Measurements from ENCODE around the gene CARD11. TPM values are rescaled to one million over a fixed set of nuclear protein-coding genes. Genes with fewer than 3 reads are reported as not detected.

Gene CARD11
- total RNA-seq, 2 donors from 2014 or later = 3.7 to 4.4 TPM

GRCh38 chr7:3005257-3005656 lies 38.4 kb downstream of the CARD11 start:
- Histone ChIP-seq H3K4me1 (ENCODE audit: control insufficient read depth in 1 of 2, low read depth in 2 of 2) (no peaks in the 10 kb centered on the region), H3K36me3 (no peaks in the 10 kb centered on the region), H3K27me3 (replicated peaks; ENCODE audit: insufficient read depth) (no peaks in the 10 kb centered on the region), H3K4me3 (no peak overlapping the region), H3K9me3 (no peaks in the 10 kb centered on the region), H3K27ac (no peak overlapping the region)
- DNase-seq (ENCODE audit: low spot score) (no peak), ATAC-seq (ENCODE audit: insufficient number of reproducible peaks, low FRiP score, low read depth) (no peak)
- TF ChIP-seq, protein P1, sequence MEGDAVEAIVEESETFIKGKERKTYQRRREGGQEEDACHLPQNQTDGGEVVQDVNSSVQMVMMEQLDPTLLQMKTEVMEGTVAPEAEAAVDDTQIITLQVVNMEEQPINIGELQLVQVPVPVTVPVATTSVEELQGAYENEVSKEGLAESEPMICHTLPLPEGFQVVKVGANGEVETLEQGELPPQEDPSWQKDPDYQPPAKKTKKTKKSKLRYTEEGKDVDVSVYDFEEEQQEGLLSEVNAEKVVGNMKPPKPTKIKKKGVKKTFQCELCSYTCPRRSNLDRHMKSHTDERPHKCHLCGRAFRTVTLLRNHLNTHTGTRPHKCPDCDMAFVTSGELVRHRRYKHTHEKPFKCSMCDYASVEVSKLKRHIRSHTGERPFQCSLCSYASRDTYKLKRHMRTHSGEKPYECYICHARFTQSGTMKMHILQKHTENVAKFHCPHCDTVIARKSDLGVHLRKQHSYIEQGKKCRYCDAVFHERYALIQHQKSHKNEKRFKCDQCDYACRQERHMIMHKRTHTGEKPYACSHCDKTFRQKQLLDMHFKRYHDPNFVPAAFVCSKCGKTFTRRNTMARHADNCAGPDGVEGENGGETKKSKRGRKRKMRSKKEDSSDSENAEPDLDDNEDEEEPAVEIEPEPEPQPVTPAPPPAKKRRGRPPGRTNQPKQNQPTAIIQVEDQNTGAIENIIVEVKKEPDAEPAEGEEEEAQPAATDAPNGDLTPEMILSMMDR (IDR thresholded peaks at IDR 0.05) = no peak

DNA sequence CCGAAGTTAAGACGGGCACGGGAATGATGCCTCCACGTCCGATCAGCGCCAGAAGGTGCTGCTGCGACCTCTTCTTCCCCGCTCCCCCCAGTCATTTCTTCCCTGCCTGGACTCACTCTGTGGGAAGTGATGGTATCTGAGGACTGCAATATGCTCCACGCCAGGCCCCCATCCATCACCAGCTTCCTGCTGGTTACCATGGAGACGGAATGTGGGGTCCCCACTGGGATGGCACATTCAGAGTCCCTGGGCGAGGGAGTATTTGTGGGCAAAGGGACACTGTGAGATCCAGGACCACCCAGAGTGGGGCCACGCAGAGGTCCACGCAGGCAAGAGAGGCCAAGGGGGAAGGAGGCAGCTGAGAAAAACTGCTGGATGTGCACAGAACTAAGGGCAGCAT lies 39.7 kb downstream of the CARD11 start:
- ATAC-seq (ENCODE audit: insufficient number of reproducible peaks, low FRiP score, low read depth) = no peak
- Histone ChIP-seq H3K27me3 (replicated peaks; ENCODE audit: insufficient read depth) (no peaks in the 10 kb centered on the region), H3K9me3 (no peaks in the 10 kb centered on the region), H3K36me3 (no peaks in the 10 kb centered on the region), H3K4me3 (no peak overlapping the region), H3K4me1 (ENCODE audit: control insufficient read depth in 1 of 2, low read depth in 2 of 2) (no peaks in the 10 kb centered on the region), H3K27ac (no peak overlapping the region)
- TF ChIP-seq, protein P1 (IDR thresholded peaks at IDR 0.05) = no peak
- no peak for DNase-seq (ENCODE audit: low spot score)

GRCh38 chr7:3002631-3003030 lies 41.0 kb downstream of the CARD11 start:
- Histone ChIP-seq H3K27ac (no peak overlapping the region), H3K27me3 (replicated peaks; ENCODE audit: insufficient read depth) (no peaks in the 10 kb centered on the region), H3K4me3 (no peak overlapping the region), H3K4me1 (ENCODE audit: control insufficient read depth in 1 of 2, low read depth in 2 of 2) (no peaks in the 10 kb centered on the region), H3K9me3 (no peaks in the 10 kb centered on the region), H3K36me3 (no peaks in the 10 kb centered on the region)
- TF ChIP-seq, protein P1 (IDR thresholded peaks at IDR 0.05) = no peak
- DNase-seq (ENCODE audit: low spot score) (no peak), ATAC-seq (ENCODE audit: insufficient number of reproducible peaks, low FRiP score, low read depth) (no peak)

DNA sequence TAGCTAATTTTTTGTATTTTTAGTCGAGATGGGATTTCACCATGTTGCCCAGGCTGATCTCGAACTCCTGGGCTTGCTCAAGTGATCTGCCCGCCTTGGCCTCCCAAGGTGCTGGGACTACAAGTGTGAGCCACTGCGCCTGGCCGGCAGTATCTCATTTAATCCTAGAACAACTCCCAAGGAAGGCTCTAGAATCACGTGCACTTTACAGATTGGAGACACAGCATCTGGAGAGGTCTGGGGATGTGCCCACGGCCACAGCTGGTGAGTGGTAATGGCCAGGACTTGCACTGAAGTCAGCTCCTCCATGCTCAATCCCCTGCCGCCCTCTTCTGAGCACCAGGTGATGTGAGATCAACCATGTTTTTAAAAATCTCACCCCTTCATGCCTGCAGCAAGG lies 43.1 kb downstream of the CARD11 start:
- H3K9me3 ChIP-seq = no peaks in the 10 kb centered on the region
- no peak overlapping the region for H3K4me3 ChIP-seq
- ATAC-seq (ENCODE audit: insufficient number of reproducible peaks, low FRiP score, low read depth) (no peak), DNase-seq (ENCODE audit: low spot score) (no peak)
- TF ChIP-seq, protein P1 (IDR thresholded peaks at IDR 0.05) = no peak
- no peaks in the 10 kb centered on the region for H3K36me3 ChIP-seq
- no peak overlapping the region for H3K27ac ChIP-seq
- no peaks in the 10 kb centered on the region for H3K4me1 ChIP-seq (ENCODE audit: control insufficient read depth in 1 of 2, low read depth in 2 of 2)
- H3K27me3 ChIP-seq (replicated peaks; ENCODE audit: insufficient read depth) = no peaks in the 10 kb centered on the region

DNA sequence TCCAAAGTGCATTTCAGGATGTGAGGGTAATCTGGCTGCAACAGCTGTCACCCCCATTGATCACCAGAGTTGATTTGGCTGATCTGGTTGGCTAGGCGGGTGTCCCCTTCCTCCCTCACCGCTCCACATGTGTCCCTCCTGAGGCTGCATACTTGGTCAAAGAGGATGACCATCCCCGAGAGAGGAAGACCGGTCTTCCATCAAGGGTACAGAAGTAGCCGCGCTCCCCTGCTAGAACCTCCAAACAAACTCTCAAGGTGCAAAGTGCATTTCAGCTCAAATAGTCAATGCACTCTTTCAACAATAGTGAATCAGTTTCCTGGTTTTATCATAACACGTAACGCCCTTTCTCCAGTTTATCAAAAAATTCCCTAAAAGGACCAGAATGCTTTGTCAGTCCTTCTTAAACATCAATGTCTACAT lies 44.6 kb downstream of the CARD11 start:
- TF ChIP-seq, protein P1 (IDR thresholded peaks at IDR 0.05) = no peak
- no peak for DNase-seq (ENCODE audit: low spot score)
- H3K36me3 ChIP-seq = no peaks in the 10 kb centered on the region
- no peaks in the 10 kb centered on the region for H3K9me3 ChIP-seq
- H3K27ac ChIP-seq = no peak overlapping the region
- H3K27me3 ChIP-seq (replicated peaks; ENCODE audit: insufficient read depth) = no peaks in the 10 kb centered on the region
- no peak overlapping the region for H3K4me3 ChIP-seq
- no peaks in the 10 kb centered on the region for H3K4me1 ChIP-seq (ENCODE audit: control insufficient read depth in 1 of 2, low read depth in 2 of 2)
- no peak for ATAC-seq (ENCODE audit: insufficient number of reproducible peaks, low FRiP score, low read depth)
